ENCODE results near the gene PABPN1. TPM values are rescaled to one million over a fixed set of nuclear protein-coding genes. Genes with fewer than 3 reads are reported as not detected.

The PABPN1 gene
- total RNA-seq, 1 donor from 2014 or later = 354 TPM

DNA sequence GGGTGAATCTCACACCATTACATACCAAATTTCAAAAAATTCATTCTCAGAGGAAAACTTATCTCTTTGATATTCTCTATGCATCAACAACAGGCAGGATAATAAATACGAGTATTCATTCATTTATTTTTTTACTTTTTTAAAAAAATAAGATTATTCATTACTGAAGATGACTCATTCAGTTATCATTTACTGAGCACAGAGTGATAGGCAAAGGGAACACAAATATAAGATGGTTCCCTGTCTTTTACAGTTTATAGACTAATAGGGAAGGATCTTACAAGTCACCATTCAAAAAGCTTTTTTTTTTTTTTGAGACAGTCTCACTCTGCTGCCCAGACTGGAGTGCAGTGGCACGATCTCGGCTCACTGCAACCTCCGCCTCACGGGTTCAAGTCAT is 5.0 kb upstream of the PABPN1 start:
- Mint-ChIP-seq H3K27ac (no peak overlapping the region), H3K9me3 (no peaks in the 10 kb centered on the region), H3K4me3 (no peak overlapping the region), H3K36me3 (peaks cover 13% of the 10 kb centered on the region), H3K27me3 (ENCODE audit: low read depth) (no peaks in the 10 kb centered on the region), H3K4me1 (peaks cover 13% of the 10 kb centered on the region)
- DNase-seq (ENCODE audit: low spot score in 2 of 2, unreplicated experiment in 2 of 2) = no peak
- TF ChIP-seq, protein P1, sequence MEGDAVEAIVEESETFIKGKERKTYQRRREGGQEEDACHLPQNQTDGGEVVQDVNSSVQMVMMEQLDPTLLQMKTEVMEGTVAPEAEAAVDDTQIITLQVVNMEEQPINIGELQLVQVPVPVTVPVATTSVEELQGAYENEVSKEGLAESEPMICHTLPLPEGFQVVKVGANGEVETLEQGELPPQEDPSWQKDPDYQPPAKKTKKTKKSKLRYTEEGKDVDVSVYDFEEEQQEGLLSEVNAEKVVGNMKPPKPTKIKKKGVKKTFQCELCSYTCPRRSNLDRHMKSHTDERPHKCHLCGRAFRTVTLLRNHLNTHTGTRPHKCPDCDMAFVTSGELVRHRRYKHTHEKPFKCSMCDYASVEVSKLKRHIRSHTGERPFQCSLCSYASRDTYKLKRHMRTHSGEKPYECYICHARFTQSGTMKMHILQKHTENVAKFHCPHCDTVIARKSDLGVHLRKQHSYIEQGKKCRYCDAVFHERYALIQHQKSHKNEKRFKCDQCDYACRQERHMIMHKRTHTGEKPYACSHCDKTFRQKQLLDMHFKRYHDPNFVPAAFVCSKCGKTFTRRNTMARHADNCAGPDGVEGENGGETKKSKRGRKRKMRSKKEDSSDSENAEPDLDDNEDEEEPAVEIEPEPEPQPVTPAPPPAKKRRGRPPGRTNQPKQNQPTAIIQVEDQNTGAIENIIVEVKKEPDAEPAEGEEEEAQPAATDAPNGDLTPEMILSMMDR (IDR thresholded peaks at IDR 0.05; ENCODE audit: unreplicated experiment) = no peak

DNA sequence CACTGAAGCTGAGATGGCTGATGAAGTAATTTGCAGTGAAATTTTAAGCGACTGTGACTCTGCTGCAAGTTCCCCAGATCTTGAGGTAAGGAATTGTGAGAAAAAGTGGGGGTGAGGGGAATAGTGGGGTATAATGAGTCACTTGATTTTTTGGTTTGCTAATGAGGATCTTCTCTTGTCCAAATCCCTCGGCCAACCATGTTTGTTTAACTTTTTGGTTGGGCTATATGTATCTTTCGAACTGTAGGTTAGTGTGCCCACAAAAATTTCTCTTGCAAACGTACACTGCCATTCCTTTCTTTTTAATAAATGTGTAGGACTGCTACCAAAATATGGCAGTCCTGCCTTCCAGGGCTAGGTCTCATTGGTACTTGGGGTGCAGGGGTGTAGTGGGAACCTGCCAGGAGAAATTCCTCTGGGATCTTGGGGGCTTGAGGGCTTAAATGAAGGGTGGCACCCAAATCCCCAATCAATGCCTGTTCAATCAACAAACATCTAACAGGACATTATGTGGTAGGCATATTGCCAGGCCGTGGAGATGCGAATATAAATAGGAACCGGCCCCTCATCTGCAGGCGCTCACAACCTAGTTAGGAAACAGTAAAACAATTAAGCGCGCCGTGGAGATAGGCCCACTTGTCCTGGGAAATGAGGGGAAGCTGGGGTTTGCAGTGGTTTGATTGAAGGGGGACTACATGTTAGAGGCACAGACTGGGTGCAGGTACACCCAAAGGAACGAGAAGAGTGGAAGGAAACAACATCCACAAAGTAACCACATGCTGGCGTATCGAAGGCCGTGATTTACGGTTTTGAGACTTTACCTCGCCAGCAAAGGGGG is 1.3 kb upstream of the PABPN1 start:
- peak overlapping the region; percentile 96 for H3K4me3 Mint-ChIP-seq
- H3K4me1 Mint-ChIP-seq = peaks cover 28% of the 10 kb centered on the region
- TF ChIP-seq, protein P1 (IDR thresholded peaks at IDR 0.05; ENCODE audit: unreplicated experiment) = no peak
- no peak for DNase-seq (ENCODE audit: low spot score in 2 of 2, unreplicated experiment in 2 of 2)
- peak overlapping the region; percentile 99 for H3K27ac Mint-ChIP-seq
- no peaks in the 10 kb centered on the region for H3K27me3 Mint-ChIP-seq (ENCODE audit: low read depth)
- H3K36me3 Mint-ChIP-seq = peaks cover 17% of the 10 kb centered on the region
- H3K9me3 Mint-ChIP-seq = no peaks in the 10 kb centered on the region

DNA sequence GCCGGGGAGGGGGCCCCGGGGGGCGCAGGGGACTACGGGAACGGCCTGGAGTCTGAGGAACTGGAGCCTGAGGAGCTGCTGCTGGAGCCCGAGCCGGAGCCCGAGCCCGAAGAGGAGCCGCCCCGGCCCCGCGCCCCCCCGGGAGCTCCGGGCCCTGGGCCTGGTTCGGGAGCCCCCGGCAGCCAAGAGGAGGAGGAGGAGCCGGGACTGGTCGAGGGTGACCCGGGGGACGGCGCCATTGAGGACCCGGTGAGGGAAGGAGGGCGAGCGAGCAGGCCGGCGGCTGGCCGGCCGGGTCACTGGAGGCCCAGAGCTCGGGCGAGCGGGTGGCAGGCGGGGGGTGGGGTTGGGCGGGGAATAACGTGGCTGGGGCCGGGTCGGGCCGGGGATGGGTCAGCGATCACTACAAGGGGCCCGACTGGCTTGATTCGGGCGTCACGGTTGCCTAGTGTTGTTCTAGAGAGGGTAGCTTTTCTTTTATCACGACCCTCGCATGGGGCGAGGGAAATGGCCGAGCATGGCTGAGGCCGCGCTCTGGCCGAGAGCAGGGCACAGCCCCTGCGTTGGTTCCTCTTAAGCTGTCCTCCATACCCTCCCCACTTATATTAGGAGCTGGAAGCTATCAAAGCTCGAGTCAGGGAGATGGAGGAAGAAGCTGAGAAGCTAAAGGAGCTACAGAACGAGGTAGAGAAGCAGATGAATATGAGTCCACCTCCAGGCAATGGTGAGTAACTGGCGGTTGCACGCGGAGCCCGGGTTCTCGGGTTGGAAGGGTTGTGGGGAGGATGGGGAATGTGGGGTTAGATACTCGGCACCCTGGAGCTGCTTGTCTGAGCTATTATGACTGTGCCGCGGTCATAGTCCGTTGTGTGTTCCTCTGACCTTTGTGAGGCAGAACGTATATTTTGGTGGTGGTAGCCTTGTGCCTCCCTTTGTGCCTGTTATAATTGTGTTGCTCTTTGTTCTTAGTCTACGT is 603 bp downstream of the PABPN1 start:
- Mint-ChIP-seq H3K36me3 (peaks cover 16% of the 10 kb centered on the region), H3K27me3 (ENCODE audit: low read depth) (no peaks in the 10 kb centered on the region), H3K4me3 (peak overlapping the region; percentile 96), H3K9me3 (no peaks in the 10 kb centered on the region), H3K4me1 (peaks cover 30% of the 10 kb centered on the region), H3K27ac (peak overlapping the region; percentile 97)
- no peak for DNase-seq (ENCODE audit: low spot score in 2 of 2, unreplicated experiment in 2 of 2)
- TF ChIP-seq, protein P1 (IDR thresholded peaks at IDR 0.05; ENCODE audit: unreplicated experiment) = no peak

DNA sequence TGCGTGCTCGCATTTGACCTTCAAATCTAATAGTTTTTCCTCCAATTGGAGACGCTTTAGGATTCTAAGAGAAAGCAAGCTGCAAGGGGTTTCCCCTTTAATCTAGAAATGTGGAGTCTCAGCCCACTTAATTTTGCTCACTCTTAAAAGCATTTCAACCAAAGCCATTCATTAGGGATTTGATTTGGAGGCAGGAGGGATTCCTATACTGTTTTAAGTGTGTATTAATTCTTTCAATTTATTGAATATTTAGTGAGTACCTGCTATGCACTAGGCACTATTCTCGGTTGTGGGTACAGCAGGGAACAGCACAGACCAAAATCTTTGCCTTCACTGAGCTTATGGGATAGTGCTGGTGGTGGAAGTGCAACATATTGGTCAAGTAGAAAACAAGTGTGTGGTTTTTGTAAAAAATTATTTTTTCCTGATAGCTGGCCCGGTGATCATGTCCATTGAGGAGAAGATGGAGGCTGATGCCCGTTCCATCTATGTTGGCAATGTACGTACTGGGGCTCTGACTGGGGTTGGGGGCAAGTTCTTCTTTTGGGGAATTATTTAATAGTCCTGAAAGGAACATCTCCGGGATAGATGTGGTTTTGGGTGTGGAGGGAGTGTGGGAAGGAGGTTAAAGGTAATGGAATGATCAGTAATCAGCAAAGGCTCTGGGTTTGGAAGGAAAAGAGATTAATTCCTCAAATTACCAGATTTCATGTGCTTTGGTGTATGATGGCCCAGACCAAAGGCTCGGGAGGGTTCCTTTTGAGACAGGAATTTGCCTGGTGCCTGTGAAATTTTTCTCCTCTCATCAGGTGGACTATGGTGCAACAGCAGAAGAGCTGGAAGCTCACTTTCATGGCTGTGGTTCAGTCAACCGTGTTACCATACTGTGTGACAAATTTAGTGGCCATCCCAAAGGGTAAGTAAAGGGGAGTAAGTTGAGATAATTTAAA is 1.6 kb downstream of the PABPN1 start:
- Mint-ChIP-seq H3K4me1 (peaks cover 30% of the 10 kb centered on the region), H3K27me3 (ENCODE audit: low read depth) (no peaks in the 10 kb centered on the region), H3K4me3 (peak overlapping the region; percentile 96), H3K27ac (peak overlapping the region; percentile 97), H3K9me3 (no peaks in the 10 kb centered on the region), H3K36me3 (peaks cover 16% of the 10 kb centered on the region)
- TF ChIP-seq, protein P1 (IDR thresholded peaks at IDR 0.05; ENCODE audit: unreplicated experiment) = no peak
- DNase-seq (ENCODE audit: low spot score in 2 of 2, unreplicated experiment in 2 of 2) = no peak

Data from mesothelial cell of epicardium (in vitro differentiated cells).